ENCODE data around the gene HOXA11. TPM values are rescaled to one million over a fixed set of nuclear protein-coding genes. Genes with fewer than 3 reads are reported as not detected.

HOXA11 gene
- total RNA-seq, 1 donor from 2014 or later, result 9.8 TPM

DNA sequence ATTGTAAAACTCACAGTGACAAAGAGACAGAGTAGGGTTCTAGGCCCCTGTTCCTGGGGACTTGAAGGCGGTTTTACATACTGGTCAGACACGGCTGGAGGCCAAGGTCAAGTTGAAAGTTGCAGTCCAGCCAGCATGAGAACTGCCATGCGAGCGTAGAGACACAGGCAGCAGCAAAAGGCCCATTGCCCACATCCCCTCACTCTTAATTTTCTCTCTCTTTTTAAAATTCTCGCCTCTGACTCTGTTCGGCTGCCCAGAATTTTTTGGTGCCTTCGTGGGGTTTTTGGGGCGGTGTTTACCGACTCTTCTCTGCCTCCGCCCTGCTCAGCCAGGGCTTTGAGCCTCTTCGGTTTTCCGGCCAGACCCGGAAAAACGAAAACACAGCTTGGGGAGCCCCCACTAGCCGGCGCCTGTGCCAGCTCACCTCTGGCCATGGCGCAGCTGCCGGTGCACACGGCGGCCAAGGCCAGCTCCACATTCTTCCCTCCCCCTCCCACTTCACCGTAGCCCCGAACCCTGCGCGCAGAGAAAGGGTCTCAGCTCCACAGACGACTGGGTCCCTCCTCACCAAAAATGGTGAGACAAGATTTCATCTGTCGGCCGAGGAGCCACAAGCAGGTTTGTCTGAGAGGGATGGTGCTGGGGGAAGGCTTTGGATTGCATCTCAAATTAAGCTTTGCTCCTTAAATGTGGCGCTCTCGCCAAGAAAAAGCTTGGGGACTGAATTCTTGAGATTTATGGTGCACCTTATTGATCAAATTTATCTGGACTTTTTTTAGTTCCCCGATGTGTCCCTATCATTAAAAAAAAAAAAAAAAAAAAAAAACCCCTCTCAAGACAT is 17.2 kb upstream of the HOXA11 start:
- intact Hi-C loops (cut with DNase I), result loop anchor here (5.0 to 10.0 kb wide), 2 partner anchors 375 to 723 kb away; no protein-coding TSS in a partner anchor
- peaks cover 49% of the 10 kb centered on the region for H3K4me1 ChIP-seq
- peak; percentile 85 to 93 for DNase-seq (ENCODE audit: extremely low spot score in 2 of 2)
- H3K36me3 ChIP-seq, result no peaks in the 10 kb centered on the region
- H3K4me3 ChIP-seq, result peak overlapping the region; percentile 88 to 91
- no peaks in the 10 kb centered on the region for H3K9me3 ChIP-seq
- H3K27me3 ChIP-seq, result peaks cover 11% of the 10 kb centered on the region
- peak in 1 of 2 donors; percentile 62 for TF ChIP-seq POLR2AphosphoS5 (IDR thresholded peaks at IDR 0.05; ENCODE audit: insufficient read depth in 1 of 2, low read depth in 1 of 2)
- no peak for TF ChIP-seq POLR2A (IDR thresholded peaks at IDR 0.05)
- TF ChIP-seq, protein P1, sequence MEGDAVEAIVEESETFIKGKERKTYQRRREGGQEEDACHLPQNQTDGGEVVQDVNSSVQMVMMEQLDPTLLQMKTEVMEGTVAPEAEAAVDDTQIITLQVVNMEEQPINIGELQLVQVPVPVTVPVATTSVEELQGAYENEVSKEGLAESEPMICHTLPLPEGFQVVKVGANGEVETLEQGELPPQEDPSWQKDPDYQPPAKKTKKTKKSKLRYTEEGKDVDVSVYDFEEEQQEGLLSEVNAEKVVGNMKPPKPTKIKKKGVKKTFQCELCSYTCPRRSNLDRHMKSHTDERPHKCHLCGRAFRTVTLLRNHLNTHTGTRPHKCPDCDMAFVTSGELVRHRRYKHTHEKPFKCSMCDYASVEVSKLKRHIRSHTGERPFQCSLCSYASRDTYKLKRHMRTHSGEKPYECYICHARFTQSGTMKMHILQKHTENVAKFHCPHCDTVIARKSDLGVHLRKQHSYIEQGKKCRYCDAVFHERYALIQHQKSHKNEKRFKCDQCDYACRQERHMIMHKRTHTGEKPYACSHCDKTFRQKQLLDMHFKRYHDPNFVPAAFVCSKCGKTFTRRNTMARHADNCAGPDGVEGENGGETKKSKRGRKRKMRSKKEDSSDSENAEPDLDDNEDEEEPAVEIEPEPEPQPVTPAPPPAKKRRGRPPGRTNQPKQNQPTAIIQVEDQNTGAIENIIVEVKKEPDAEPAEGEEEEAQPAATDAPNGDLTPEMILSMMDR (IDR thresholded peaks at IDR 0.05), result no peak
- H3K27ac ChIP-seq, result peak overlapping the region; percentile 93

DNA sequence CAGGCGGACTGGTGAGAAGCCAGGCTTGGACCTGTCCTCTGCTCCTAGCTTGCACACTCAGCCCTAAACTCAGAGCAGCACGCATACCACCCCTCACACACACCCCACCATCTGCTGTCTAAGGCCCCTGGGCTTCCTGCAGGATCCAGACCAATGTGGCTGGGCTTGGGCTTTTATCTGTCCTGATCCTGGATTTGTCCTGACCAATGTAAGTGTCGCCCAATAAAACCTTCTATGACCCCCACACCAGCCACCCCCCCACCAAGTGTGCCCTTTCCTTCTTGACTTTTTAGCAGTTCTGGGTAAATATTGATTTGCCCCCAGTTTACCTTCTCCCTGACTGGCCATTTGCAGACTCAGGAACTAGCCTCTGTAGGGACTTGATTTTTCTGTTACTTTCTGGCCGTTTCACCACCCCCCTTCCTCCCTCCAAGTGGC is 16.6 kb upstream of the HOXA11 start:
- Histone ChIP-seq H3K4me3 (peak overlapping the region; percentile 88 to 91), H3K36me3 (no peaks in the 10 kb centered on the region), H3K27me3 (peaks cover 11% of the 10 kb centered on the region), H3K9me3 (no peaks in the 10 kb centered on the region), H3K27ac (peak overlapping the region; percentile 93), H3K4me1 (peaks cover 43% of the 10 kb centered on the region)
- intact Hi-C loops (cut with DNase I), result loop anchor here (5.0 to 10.0 kb wide), 2 partner anchors 376 to 723 kb away; no protein-coding TSS in a partner anchor
- TF ChIP-seq POLR2AphosphoS5 (IDR thresholded peaks at IDR 0.05; ENCODE audit: insufficient read depth in 1 of 2, low read depth in 1 of 2) (no peak), POLR2A (IDR thresholded peaks at IDR 0.05) (no peak)
- TF ChIP-seq, protein P1 (IDR thresholded peaks at IDR 0.05), result no peak
- DNase-seq (ENCODE audit: extremely low spot score in 2 of 2), result peak in 1 of 2 donors; percentile 87

DNA sequence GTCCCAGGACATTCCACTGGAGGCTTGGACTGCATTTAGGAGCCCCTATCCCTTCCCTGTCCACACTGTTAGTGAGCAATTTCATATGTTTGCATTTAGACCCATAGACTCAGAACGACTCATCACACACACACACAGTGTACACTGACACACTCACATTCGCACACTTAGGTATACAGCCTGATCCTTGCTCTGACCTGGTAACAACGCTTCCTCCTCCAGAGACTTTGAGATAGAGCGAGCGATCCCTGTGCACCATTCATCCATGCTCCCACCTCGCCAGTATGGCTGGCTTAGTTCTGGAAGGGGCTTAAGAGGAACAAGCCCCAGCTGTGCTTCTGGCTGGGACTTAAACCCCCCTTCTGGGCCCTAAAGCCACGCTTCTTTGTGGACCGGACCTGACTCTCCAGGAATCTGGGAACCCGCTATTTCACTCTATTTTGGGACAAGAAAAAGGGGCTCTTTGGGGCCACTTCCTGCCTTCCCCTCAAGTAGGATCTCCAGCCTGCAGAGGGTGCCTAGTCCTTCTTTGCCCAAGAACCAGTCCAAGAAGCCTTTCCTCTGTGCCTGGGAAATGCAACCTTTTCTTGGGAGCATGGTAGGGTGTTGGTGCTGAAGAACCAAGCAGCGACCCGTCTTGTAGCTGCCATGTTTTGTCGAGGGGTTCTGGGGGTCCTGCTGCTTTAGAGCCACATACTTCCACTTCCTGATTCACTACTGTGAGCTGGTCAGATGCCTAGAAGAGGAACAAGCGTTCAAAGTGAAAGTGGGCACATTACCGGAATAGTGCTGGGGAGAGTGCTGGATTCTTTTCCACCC is 15.9 kb upstream of the HOXA11 start:
- Histone ChIP-seq H3K4me1 (peaks cover 42% of the 10 kb centered on the region), H3K27me3 (peaks cover 11% of the 10 kb centered on the region), H3K9me3 (no peaks in the 10 kb centered on the region), H3K27ac (peak overlapping the region; percentile 93), H3K4me3 (peak overlapping the region; percentile 88 to 91), H3K36me3 (no peaks in the 10 kb centered on the region)
- intact Hi-C loops (cut with DNase I), result loop anchor here (5.0 to 10.0 kb wide), 2 partner anchors 376 to 724 kb away; no protein-coding TSS in a partner anchor
- peak; percentile 90 to 93 for DNase-seq (ENCODE audit: extremely low spot score in 2 of 2)
- TF ChIP-seq POLR2A (IDR thresholded peaks at IDR 0.05), result no peak
- TF ChIP-seq, protein P1 (IDR thresholded peaks at IDR 0.05), result no peak
- TF ChIP-seq POLR2AphosphoS5 (IDR thresholded peaks at IDR 0.05; ENCODE audit: insufficient read depth in 1 of 2, low read depth in 1 of 2), result no peak

DNA sequence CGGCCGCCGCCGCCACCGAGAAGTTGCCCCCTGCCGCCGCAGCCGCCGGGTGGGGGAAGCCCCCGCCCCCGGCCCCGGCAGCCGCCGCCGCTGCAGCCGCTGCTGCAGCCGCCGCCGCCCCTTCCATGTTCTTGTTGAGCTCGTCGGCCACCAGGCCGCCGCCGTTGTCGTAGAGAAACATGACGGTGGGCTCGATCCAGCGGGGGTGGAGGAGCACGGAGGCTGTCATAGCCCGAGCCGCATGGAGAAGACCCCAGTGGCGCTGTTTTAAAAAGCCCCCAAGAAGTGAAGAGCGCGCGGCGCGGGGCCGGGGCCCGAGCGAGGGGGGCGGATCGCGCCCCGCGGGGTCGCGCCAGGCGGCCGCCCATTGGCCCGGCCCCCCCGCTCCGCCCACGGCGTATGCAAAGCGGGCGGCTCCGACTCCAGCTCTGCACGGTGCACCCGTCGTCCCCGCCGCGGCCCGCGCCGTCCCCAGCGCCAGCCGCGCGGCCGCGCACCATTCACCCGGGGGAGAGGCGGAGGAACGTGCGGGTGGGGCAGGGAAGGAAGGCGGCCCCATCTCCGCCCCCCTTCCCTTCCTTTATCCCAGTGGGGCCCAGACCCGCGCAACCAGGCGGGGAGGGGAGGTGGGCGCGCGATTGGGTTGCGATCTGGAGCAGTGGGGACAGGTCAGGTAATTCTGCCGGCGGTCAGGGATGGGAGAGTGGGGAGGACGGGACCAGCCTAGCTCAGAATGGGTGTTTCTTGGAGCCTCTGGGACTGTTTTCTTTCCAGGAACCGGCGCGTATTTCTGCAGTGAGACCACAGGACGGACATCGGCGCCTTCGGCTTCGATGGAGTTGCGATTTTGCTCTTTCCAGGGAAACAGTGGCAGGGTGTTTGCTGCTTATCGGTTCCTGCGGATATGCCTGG is 15.1 kb upstream of the HOXA11 start, which contains the start of gene HOXA13:
HOXA13 (minus strand) TSS at position 243 of the 912 bp plus-strand sequence; CDS start at position 229, 14 bp downstream.
- Histone ChIP-seq H3K36me3 (no peaks in the 10 kb centered on the region), H3K4me3 (peak within 1 kb of the TSS; percentile 88 to 91), H3K4me1 (peaks cover 39% of the 10 kb centered on the region), H3K27me3 (peaks cover 11% of the 10 kb centered on the region), H3K9me3 (no peaks in the 10 kb centered on the region), H3K27ac (peak within 1 kb of the TSS; percentile 99)
- TF ChIP-seq POLR2A (IDR thresholded peaks at IDR 0.05), result peak in 1 of 2 donors; percentile 88
- TF ChIP-seq, protein P1 (IDR thresholded peaks at IDR 0.05), result no peak
- TF ChIP-seq POLR2AphosphoS5 (IDR thresholded peaks at IDR 0.05; ENCODE audit: insufficient read depth in 1 of 2, low read depth in 1 of 2), result peak; percentile 64 to 98
- DNase-seq (ENCODE audit: extremely low spot score in 2 of 2), result peak; percentile 90 to 92
- intact Hi-C loops (cut with DNase I), result loop anchor here (5.0 to 10.0 kb wide), 3 partner anchors 377 to 725 kb away; no protein-coding TSS in a partner anchor

Measured in vagina (tissue), 2 donors.